ENCODE data around the gene UBE4B. TPM values are rescaled to one million over a fixed set of nuclear protein-coding genes. Genes with fewer than 3 reads are reported as not detected.
A peak's percentile ranks its signal among the peaks of the same experiment; 100 is the strongest.
"Not testable (repeated sequence)": the region's sequence is repeated elsewhere in the genome, so short reads cannot be mapped to it uniquely, and the experiment has no call there.

The UBE4B gene
- total RNA-seq, 1 donor from 2014 or later: 39.3 TPM

DNA sequence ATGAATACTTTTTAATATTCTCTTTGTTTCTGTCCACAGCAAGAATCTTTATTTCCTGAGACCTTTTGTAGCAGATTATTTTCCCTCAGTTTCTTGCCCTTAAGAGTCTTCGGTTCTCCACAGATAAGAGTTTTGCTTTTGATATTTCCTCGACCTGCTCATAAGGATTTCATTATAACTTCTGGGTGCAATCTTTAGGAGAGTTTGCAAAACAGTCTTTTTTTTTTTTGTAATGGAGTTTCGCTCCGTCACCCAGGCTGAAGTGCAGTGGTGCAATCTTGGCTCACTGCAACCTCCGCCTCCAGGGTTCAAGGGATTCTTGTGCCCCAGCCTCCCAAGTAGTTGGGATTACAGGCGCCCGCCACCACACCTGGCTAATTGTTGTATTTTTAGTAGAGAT lies 10.1 kb upstream of the UBE4B start:
- H3K4me3 ChIP-seq (ENCODE audit: low read depth, low read length): no peak overlapping the region
- DNase-seq (ENCODE audit: low read depth): no peak
- TF ChIP-seq, protein P1, sequence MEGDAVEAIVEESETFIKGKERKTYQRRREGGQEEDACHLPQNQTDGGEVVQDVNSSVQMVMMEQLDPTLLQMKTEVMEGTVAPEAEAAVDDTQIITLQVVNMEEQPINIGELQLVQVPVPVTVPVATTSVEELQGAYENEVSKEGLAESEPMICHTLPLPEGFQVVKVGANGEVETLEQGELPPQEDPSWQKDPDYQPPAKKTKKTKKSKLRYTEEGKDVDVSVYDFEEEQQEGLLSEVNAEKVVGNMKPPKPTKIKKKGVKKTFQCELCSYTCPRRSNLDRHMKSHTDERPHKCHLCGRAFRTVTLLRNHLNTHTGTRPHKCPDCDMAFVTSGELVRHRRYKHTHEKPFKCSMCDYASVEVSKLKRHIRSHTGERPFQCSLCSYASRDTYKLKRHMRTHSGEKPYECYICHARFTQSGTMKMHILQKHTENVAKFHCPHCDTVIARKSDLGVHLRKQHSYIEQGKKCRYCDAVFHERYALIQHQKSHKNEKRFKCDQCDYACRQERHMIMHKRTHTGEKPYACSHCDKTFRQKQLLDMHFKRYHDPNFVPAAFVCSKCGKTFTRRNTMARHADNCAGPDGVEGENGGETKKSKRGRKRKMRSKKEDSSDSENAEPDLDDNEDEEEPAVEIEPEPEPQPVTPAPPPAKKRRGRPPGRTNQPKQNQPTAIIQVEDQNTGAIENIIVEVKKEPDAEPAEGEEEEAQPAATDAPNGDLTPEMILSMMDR (conservative IDR thresholded peaks at IDR 0.05; ENCODE audit: low read depth, low read length): no peak

DNA sequence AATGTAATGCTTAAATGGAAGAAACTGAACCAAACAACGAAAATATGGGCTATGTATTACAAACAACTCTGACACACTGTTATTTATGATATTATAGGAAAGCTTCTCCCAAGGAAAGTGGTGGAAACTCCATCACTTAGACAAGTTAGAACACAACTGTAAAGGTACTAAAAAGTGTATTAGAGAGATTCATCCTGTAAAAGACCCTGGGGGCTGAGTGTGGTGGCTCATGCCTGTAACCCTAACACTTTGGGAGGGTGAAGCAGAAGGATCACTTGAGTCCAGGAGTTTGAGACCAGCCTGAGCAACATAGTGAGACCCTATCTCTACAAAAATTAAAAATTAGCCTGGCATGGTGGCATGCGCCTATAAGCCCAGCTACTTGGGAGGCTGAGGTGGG lies 7.4 kb upstream of the UBE4B start:
- no peak overlapping the region for H3K4me3 ChIP-seq (ENCODE audit: low read depth, low read length)
- DNase-seq (ENCODE audit: low read depth): no peak
- TF ChIP-seq, protein P1 (conservative IDR thresholded peaks at IDR 0.05; ENCODE audit: low read depth, low read length): no peak

DNA sequence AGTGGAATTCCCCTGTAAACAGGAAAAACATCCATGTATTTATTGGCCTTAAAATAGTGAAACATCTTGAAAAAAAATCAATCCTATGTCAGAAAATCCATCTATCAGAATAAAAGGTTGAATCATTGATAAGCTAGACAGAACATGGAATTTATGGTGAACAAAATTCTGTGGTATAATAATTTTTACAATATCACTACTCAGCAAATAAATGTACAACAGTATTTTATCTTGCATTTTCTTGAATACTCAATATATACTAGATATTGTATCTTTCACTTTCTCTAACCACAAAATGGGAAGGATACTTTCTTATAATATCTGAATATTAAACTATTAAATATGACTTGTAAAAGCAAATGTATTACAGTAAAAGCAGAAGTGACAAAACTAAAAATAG lies 5.7 kb upstream of the UBE4B start:
- TF ChIP-seq, protein P1 (conservative IDR thresholded peaks at IDR 0.05; ENCODE audit: low read depth, low read length): no peak
- no peak for DNase-seq (ENCODE audit: low read depth)

DNA sequence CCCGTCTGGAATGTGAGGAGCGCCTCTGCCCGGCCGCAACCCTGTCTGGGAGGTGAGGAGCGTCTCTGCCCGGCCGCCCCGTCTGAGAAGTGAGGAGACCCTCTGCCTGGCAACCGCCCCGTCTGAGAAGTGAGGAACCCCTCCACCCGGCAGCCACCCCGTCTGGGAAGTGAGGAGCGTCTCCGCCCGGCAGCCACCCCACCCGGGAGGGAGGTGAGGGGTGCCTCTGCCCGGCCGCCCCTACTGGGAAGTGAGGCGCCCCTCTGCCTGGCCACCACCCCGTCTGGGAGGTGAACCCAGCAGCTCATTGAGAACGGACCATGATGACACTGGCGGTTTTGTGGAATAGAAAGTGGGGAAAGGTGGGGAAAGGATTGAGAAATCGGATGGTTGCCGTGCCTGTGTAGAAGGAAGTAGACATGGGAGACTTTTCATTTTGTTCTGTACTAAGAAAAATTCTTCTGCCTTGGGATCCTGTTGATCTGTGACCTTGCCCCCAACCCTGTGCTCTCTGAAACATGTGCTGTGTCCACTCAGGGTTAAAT lies 3.7 kb upstream of the UBE4B start:
- DNase-seq (ENCODE audit: low read depth); H3K4me3 ChIP-seq (ENCODE audit: low read depth, low read length): not testable (repeated sequence)

More for the DNA sequence above, 5.7 kb upstream of the UBE4B start:
- no peak overlapping the region for H3K4me3 ChIP-seq (ENCODE audit: low read depth, low read length)

DNA sequence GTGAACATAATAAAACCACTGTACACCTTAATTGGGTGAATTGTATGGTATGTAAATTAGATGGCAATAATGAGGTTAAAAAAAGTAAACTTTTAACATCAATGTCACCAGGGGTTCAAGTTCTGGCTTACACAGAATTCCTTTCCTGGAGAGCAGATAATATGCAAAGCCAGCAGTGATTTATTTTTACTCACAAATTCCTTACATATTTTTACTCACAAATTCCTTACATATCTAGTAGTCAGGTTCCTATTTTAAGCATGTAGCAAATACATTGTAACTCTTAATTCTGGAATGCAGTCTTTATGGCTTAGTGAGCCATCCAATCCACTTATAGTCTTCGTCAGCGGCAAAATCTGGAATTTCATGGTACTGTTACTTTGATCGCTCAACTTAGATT lies 1.3 kb upstream of the UBE4B start:
- no peak overlapping the region for H3K4me3 ChIP-seq (ENCODE audit: low read depth, low read length)
- TF ChIP-seq, protein P1 (conservative IDR thresholded peaks at IDR 0.05; ENCODE audit: low read depth, low read length): no peak
- no peak for DNase-seq (ENCODE audit: low read depth)

DNA sequence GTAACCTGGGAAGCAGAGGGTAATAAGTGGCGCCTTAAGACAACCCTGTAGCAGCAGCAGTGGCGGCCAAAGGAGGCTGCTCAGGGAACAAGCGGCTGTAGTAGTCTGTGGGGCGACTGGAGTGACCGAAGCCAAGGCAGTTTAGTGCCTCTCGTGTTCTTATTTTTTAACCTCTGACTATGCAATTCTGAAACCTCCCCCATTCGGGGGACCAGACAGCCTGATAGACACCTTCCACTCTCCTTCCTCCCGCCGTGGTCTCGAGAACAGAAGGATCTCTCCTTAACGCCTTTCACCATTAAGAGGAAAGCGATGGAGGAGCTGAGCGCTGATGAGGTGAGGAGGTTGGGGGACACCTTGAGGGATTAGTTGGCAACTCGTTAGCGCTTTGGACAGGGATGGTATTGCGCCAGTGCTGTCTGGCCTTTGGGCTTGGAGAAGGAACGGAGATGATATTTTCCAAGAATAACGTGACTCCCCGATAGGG lies 644 bp downstream of the UBE4B start:
- peak overlapping the region; percentile 88 for H3K4me3 ChIP-seq (ENCODE audit: low read depth, low read length)
- no peak for DNase-seq (ENCODE audit: low read depth)
- TF ChIP-seq, protein P1 (conservative IDR thresholded peaks at IDR 0.05; ENCODE audit: low read depth, low read length): peak; percentile 11

DNA sequence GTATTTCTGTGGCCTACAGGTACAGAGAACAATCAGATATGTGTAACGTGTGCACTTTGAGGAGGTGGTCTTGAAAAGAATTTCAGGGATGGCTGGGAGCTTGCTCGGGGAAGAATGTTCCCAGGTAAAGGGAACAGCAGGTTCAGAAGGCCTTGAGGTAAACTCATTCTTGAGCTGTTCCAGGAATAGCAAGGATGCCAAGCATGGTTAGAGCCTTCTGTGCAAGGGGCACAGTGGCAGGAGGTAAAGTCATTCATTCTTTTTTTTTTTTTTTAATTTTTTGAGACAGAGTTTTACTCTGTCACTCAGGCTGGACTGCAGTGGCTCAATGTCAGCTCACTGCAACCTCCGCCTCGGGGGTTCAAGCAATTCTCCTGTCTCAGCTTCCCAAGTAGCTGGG lies 10.0 kb downstream of the UBE4B start:
- DNase-seq (ENCODE audit: low read depth): no peak
- TF ChIP-seq, protein P1 (conservative IDR thresholded peaks at IDR 0.05; ENCODE audit: low read depth, low read length): no peak
- no peak overlapping the region for H3K4me3 ChIP-seq (ENCODE audit: low read depth, low read length)

Measured in epithelial cell of proximal tubule (primary cell).